A549 (cell line): ENCODE measurements around the gene LILRA6.

Experiments
- CHD2 ChIP-seq: fragments of 150-350 bp; IDR thresholded peaks from 2 replicates; pipeline ENCODE4 v1.6.1; 2014; ENCODE audit warnings: low read length; ENCODE audit not compliant: partially characterized antibody
- ESRRA ChIP-seq: fragments of 150-350 bp; IDR thresholded peaks from 2 replicates; pipeline ENCODE4 v1.6.1; 2014; ENCODE audit warnings: mild to moderate bottlenecking, low read length, borderline replicate concordance
- HDAC2 ChIP-seq: fragments of 200-600 bp; sonication (generic); IDR thresholded peaks from 2 replicates; pipeline ENCODE4 v1.6.1; 2016
- POLR2A ChIP-seq: IDR thresholded peaks from 2 replicates; pipeline ENCODE4 v1.6.1; 2012; ENCODE audit warnings: mild to moderate bottlenecking, low read length
- TF ChIP-seq, protein P1 (sequence below): fragments of >200 bp; sonication (Bioruptor Twin); formaldehyde crosslinking; IDR thresholded peaks from 3 replicates; pipeline ENCODE4 v1.5.1; 2016

GRCh38 chr19:54287456-54287855 is 44.9 kb upstream of the LILRA6 start:
- TF ChIP-seq, protein P1, sequence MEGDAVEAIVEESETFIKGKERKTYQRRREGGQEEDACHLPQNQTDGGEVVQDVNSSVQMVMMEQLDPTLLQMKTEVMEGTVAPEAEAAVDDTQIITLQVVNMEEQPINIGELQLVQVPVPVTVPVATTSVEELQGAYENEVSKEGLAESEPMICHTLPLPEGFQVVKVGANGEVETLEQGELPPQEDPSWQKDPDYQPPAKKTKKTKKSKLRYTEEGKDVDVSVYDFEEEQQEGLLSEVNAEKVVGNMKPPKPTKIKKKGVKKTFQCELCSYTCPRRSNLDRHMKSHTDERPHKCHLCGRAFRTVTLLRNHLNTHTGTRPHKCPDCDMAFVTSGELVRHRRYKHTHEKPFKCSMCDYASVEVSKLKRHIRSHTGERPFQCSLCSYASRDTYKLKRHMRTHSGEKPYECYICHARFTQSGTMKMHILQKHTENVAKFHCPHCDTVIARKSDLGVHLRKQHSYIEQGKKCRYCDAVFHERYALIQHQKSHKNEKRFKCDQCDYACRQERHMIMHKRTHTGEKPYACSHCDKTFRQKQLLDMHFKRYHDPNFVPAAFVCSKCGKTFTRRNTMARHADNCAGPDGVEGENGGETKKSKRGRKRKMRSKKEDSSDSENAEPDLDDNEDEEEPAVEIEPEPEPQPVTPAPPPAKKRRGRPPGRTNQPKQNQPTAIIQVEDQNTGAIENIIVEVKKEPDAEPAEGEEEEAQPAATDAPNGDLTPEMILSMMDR: no peak
- TF ChIP-seq POLR2A (no peak), ESRRA (no peak), CHD2 (no peak), HDAC2 (no peak)
